H9 (cell line): Measurements from ENCODE around the gene GNA12. TPM values are rescaled to one million over a fixed set of nuclear protein-coding genes. Genes with fewer than 3 reads are reported as not detected.

Experiments
- DNase-seq: peaks from one replicate; pipeline ENCODE4 v3.0.0-alpha.2; 2017
- H2AFZ ChIP-seq: one replicate; pipeline ENCODE4 v1.6.1; 2013; ENCODE audit warnings: mild to moderate bottlenecking, low read length, control low read depth, moderate library complexity
- H2AK5ac ChIP-seq: 2 replicates; pipeline ENCODE4 v1.6.1; 2013; ENCODE audit warnings: low read length, control low read depth, mixed read lengths; ENCODE audit not compliant: insufficient read length
- H2BK120ac ChIP-seq: one replicate; pipeline ENCODE4 v1.6.1; 2013; ENCODE audit warnings: low read depth, mild to moderate bottlenecking, low read length, control low read depth, inconsistent platforms; ENCODE audit not compliant: poor library complexity, severe bottlenecking
- H2BK12ac ChIP-seq: 2 replicates; pipeline ENCODE4 v1.6.1; 2013; ENCODE audit warnings: low read length, control low read depth, mixed read lengths, low read depth; ENCODE audit not compliant: insufficient read length
- H2BK15ac ChIP-seq: 2 replicates; pipeline ENCODE4 v1.6.1; 2013; ENCODE audit warnings: low read depth, low read length, control low read depth
- H2BK20ac ChIP-seq: one replicate; pipeline ENCODE4 v1.6.1; 2013; ENCODE audit warnings: low read depth, mild to moderate bottlenecking, low read length, control low read depth, inconsistent platforms; ENCODE audit not compliant: poor library complexity, severe bottlenecking
- H2BK5ac ChIP-seq: 2 replicates; pipeline ENCODE4 v1.6.1; 2013; ENCODE audit warnings: low read length, control low read depth, mixed read lengths; ENCODE audit not compliant: insufficient read length
- H3K14ac ChIP-seq: 2 replicates; pipeline ENCODE4 v1.6.1; 2013; ENCODE audit warnings: low read length, control low read depth; ENCODE audit not compliant: insufficient read depth
- H3K18ac ChIP-seq: 2 replicates; pipeline ENCODE4 v1.6.1; 2013; ENCODE audit warnings: low read depth, mild to moderate bottlenecking, mixed read lengths, low read length, control low read depth; ENCODE audit not compliant: insufficient read length
- H3K23ac ChIP-seq: 2 replicates; pipeline ENCODE4 v1.6.1; 2013; ENCODE audit warnings: low read length, control low read depth, mixed read lengths, low read depth; ENCODE audit not compliant: insufficient read length
- H3K23me2 ChIP-seq: 2 replicates; pipeline ENCODE4 v1.6.1; 2013; ENCODE audit warnings: low read depth, mild to moderate bottlenecking, mixed read lengths, low read length, control low read depth; ENCODE audit not compliant: insufficient read length, poor library complexity, severe bottlenecking
- H3K27ac ChIP-seq: 2 replicates; pipeline ENCODE4 v1.5.1; 2013; ENCODE audit warnings: low read length, control low read depth, mixed read lengths, low read depth; ENCODE audit not compliant: insufficient read length
- H3K27me3 ChIP-seq: 2 replicates; pipeline ENCODE4 v1.6.1; 2013; ENCODE audit warnings: low read length, control low read depth, inconsistent platforms; ENCODE audit not compliant: insufficient read depth
- H3K4ac ChIP-seq: 2 replicates; pipeline ENCODE4 v1.6.1; 2013; ENCODE audit warnings: low read depth, mild to moderate bottlenecking, control low read depth, inconsistent platforms, low read length, moderate library complexity
- H3K4me1 ChIP-seq: 2 replicates; pipeline ENCODE4 v1.6.1; 2013; ENCODE audit warnings: low read length, control low read depth, inconsistent platforms; ENCODE audit not compliant: insufficient read depth
- H3K4me2 ChIP-seq: 2 replicates; pipeline ENCODE4 v1.6.1; 2013; ENCODE audit warnings: low read length, control low read depth, mixed read lengths; ENCODE audit not compliant: insufficient read length, insufficient read depth
- H3K56ac ChIP-seq: 2 replicates; pipeline ENCODE4 v1.6.1; 2013; ENCODE audit warnings: low read depth, mild to moderate bottlenecking, mixed read lengths, low read length, control low read depth; ENCODE audit not compliant: insufficient read length
- H3K79me1 ChIP-seq: 2 replicates; pipeline ENCODE4 v1.6.1; 2013; ENCODE audit warnings: low read depth, mild to moderate bottlenecking, moderate library complexity, low read length, control low read depth, inconsistent platforms; ENCODE audit not compliant: insufficient read depth, poor library complexity, severe bottlenecking
- H3K79me2 ChIP-seq: 2 replicates; pipeline ENCODE4 v1.6.1; 2013; ENCODE audit warnings: low read length, control low read depth, inconsistent platforms; ENCODE audit not compliant: insufficient read depth
- H3K9ac ChIP-seq: 2 replicates; pipeline ENCODE4 v1.6.1; 2013; ENCODE audit warnings: low read length, control low read depth, mixed read lengths; ENCODE audit not compliant: insufficient read length; ENCODE audit errors: extremely low read depth
- H3K9me3 ChIP-seq: one replicate; pipeline ENCODE4 v1.6.1; 2013; ENCODE audit warnings: low read depth, low read length, inconsistent platforms; ENCODE audit not compliant: control insufficient read depth
- H3T11ph ChIP-seq: one replicate; pipeline ENCODE4 v1.6.1; 2013; ENCODE audit warnings: mild to moderate bottlenecking, low read length, control low read depth, inconsistent platforms
- H4K20me1 ChIP-seq: one replicate; pipeline ENCODE4 v1.6.1; 2013; ENCODE audit not compliant: control insufficient read depth, insufficient read length, insufficient read depth
- H4K5ac ChIP-seq: 2 replicates; pipeline ENCODE4 v1.6.1; 2013; ENCODE audit warnings: low read depth, mild to moderate bottlenecking, mixed read lengths, low read length, control low read depth; ENCODE audit not compliant: insufficient read length
- H4K8ac ChIP-seq: replicated peaks from 2 replicates; pipeline ENCODE4 v1.6.1; 2013; ENCODE audit warnings: low read length, control low read depth, mixed read lengths, low read depth; ENCODE audit not compliant: insufficient read length
- H4K91ac ChIP-seq: 2 replicates; pipeline ENCODE4 v1.6.1; 2013; ENCODE audit warnings: low read depth, mild to moderate bottlenecking, moderate library complexity, mixed read lengths, low read length, control low read depth; ENCODE audit not compliant: insufficient read length
- H3K27ac Mint-ChIP-seq, 3 experiments: 2 replicates in 2 of 3; 3 replicates in 1 of 3; pipeline ENCODE4 v1.8.0; 2020 to 2021; ENCODE audit warnings: mixed read lengths in 3 of 3, mild to moderate bottlenecking in 1 of 3, moderate library complexity in 1 of 3
- H3K27me3 Mint-ChIP-seq: 2 replicates; pipeline ENCODE4 v1.8.0; 2021; ENCODE audit warnings: low read depth, mild to moderate bottlenecking, moderate library complexity, mixed read lengths
- H3K36me3 Mint-ChIP-seq, 3 experiments: 2 replicates in 2 of 3; 3 replicates in 1 of 3; pipeline ENCODE4 v1.8.0; 2020 to 2021; ENCODE audit warnings: low read depth in 3 of 3, mixed read lengths in 3 of 3; ENCODE audit not compliant: insufficient read depth in 1 of 3
- H3K4me1 Mint-ChIP-seq, 2 experiments: 2 replicates each; pipeline ENCODE4 v1.8.0; 2020; ENCODE audit warnings: mixed read lengths in 2 of 2
- H3K4me3 Mint-ChIP-seq, 2 experiments: 2 replicates in 1 of 2; 3 replicates in 1 of 2; pipeline ENCODE4 v1.8.0; 2020 to 2021; ENCODE audit warnings: mild to moderate bottlenecking in 2 of 2, mixed read lengths in 2 of 2, moderate library complexity in 1 of 2
- H3K9me3 Mint-ChIP-seq, 2 experiments: 2 replicates in 1 of 2; 3 replicates in 1 of 2; pipeline ENCODE4 v1.8.0; 2020; ENCODE audit warnings: mild to moderate bottlenecking in 2 of 2, mixed read lengths in 2 of 2, moderate library complexity in 1 of 2
- WGBS: extraction: QIAGEN DNeasy Blood & Tissue Kit; methylation state at CpG from one replicate; pipeline ENCODE4 v1.1.7; 2013; ENCODE audit warnings: missing lambda C conversion rate, low lambda C conversion rate, mixed read lengths; ENCODE audit not compliant: insufficient read length; ENCODE audit errors: extremely low coverage; 5-methylcytosine and 5-hydroxymethylcytosine counted together
- total RNA-seq: library from RNA; stranded (reverse); gene quantifications from 2 replicates; pipeline ENCODE4 v1.2.1, GENCODE V29; 2021
- TF ChIP-seq, protein P1 (sequence below): fragments of 200-600 bp; sonication (generic); conservative IDR thresholded peaks from 3 replicates; pipeline ENCODE4 v1.8.0; 2021; ENCODE audit warnings: antibody characterized with exemption, mild to moderate bottlenecking

The GNA12 gene
- total RNA-seq, 1 experiment from 2014 or later = 60.2 TPM

DNA sequence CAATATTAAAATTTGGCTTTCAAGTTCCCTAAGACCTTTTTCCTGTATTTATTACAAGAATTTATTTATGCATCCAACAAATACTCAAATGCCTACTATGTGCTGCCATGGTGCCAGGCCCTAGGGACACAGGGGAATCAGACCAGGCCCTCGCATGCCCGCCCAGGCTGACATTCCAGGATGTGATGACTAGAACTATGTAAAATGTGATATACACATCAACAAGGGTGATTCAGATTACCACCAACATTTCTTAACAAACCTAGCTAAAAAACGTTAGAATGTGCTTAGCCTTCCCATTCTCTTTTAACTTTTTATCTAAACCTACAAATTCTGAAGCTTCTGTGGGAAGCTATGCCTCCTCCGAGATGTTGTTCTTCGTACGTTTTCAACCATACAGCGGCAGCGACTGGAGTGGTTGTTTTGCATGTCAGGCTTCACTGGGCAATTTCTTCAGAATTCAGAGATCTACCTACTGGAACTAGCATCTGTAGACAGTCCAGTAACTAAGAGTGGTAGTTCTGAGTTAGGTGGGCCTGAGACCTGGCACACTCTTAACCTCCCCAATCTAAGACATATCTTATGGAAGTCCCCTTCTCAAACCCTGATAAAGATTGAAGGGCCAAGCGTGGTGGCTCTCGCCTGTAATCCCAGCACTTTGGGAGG is 22.1 kb downstream of the GNA12 start:
- no peak for DNase-seq
- peak overlapping the region; percentile 94 for H2BK120ac ChIP-seq
- H3K27me3 ChIP-seq = no peaks in the 10 kb centered on the region
- H3K9ac ChIP-seq = peak overlapping the region; percentile 5
- peaks cover 5% of the 10 kb centered on the region for H3K79me1 ChIP-seq
- no peak overlapping the region for H2AFZ ChIP-seq
- peaks cover 34% of the 10 kb centered on the region; the same call in 1 of the 2 replicates for H3K79me2 ChIP-seq
- H3K27me3 Mint-ChIP-seq = no peaks in the 10 kb centered on the region
- peak overlapping the region; percentile 73 for H3T11ph ChIP-seq
- H3K4me1 ChIP-seq = peaks cover 35% of the 10 kb centered on the region; the same call in 1 of the 2 replicates
- peaks cover 84% of the 10 kb centered on the region in 2 experiments for H3K4me1 Mint-ChIP-seq
- H3K36me3 Mint-ChIP-seq = peaks cover 7 to 8% (median 7%) of the 10 kb centered on the region in 3 experiments; a peak in 6 of 7 replicates
- peak overlapping the region; percentile 61; the same call in 1 of the 2 replicates for H3K14ac ChIP-seq
- no peak overlapping the region for H2BK15ac ChIP-seq
- H3K27ac Mint-ChIP-seq = peak overlapping the region; percentile 96 to 100 (median 97)
- H3K23ac ChIP-seq = no peak overlapping the region
- H3K56ac ChIP-seq = no peak overlapping the region
- TF ChIP-seq, protein P1, sequence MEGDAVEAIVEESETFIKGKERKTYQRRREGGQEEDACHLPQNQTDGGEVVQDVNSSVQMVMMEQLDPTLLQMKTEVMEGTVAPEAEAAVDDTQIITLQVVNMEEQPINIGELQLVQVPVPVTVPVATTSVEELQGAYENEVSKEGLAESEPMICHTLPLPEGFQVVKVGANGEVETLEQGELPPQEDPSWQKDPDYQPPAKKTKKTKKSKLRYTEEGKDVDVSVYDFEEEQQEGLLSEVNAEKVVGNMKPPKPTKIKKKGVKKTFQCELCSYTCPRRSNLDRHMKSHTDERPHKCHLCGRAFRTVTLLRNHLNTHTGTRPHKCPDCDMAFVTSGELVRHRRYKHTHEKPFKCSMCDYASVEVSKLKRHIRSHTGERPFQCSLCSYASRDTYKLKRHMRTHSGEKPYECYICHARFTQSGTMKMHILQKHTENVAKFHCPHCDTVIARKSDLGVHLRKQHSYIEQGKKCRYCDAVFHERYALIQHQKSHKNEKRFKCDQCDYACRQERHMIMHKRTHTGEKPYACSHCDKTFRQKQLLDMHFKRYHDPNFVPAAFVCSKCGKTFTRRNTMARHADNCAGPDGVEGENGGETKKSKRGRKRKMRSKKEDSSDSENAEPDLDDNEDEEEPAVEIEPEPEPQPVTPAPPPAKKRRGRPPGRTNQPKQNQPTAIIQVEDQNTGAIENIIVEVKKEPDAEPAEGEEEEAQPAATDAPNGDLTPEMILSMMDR = no peak
- peak overlapping the region; percentile 55 for H4K5ac ChIP-seq
- no peak overlapping the region for H4K8ac ChIP-seq
- peak overlapping the region; percentile 68 for H3K18ac ChIP-seq
- no peaks in the 10 kb centered on the region; a peak in 1 of 5 replicates for H3K9me3 Mint-ChIP-seq
- no peak overlapping the region for H2AK5ac ChIP-seq
- peak overlapping the region; percentile 96 for H3K27ac ChIP-seq
- peak overlapping the region; percentile 38 for H3K4ac ChIP-seq
- H4K20me1 ChIP-seq = no peaks in the 10 kb centered on the region
- H2BK12ac ChIP-seq = peak overlapping the region; percentile 84
- peak overlapping the region; percentile 17 for H3K4me2 ChIP-seq
- H3K23me2 ChIP-seq = no peaks in the 10 kb centered on the region
- H4K91ac ChIP-seq = peak overlapping the region; percentile 74
- H3K9me3 ChIP-seq = no peaks in the 10 kb centered on the region
- peak overlapping the region; percentile 56 for H2BK5ac ChIP-seq
- no CpG with 5 or more reads among the region's 10 CpGs for WGBS
- H2BK20ac ChIP-seq = peak overlapping the region; percentile 50
- peak overlapping the region in 1 of 2 experiments; percentile 59; a peak in 3 of 5 replicates for H3K4me3 Mint-ChIP-seq
